ENCODE measurements around the gene CARNS1.
"Not testable (repeated sequence)": the region's sequence is repeated elsewhere in the genome, so short reads cannot be mapped to it uniquely, and the experiment has no call there.

CARNS1 gene

DNA sequence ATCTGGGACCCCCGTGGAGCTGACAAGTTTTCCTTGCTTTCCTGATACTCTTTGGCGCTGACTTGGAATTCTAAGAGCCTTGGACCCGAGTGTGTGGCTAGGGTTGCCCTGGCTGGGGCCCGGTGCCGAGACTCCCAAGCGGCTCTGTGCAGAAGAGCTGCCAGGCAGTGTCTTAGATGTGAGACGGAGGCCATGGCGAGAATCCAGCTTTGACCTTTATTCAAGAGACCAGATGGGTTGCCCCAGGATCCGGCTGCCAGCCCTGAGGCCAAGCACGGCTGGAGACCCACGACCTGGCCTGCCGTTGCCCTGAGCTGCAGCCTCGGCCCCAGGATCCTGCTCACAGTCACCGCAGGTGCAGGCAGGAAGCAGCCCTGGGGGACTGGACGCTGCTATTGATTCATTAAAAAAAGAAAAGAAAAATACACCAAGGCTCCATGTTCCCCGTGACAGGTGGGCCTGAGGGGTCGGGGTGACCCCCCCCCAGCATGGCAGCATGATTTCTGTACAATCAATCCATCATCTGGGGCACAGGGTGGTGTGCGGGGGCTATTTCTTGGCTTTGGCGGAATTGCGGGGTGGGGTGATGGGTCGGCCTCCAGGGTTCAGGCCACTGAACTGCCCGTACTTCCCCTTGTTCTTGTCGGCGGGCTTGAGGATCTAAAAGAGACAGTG, 17.4 kb upstream of the CARNS1 start:
- DNase-seq = no peak

DNA sequence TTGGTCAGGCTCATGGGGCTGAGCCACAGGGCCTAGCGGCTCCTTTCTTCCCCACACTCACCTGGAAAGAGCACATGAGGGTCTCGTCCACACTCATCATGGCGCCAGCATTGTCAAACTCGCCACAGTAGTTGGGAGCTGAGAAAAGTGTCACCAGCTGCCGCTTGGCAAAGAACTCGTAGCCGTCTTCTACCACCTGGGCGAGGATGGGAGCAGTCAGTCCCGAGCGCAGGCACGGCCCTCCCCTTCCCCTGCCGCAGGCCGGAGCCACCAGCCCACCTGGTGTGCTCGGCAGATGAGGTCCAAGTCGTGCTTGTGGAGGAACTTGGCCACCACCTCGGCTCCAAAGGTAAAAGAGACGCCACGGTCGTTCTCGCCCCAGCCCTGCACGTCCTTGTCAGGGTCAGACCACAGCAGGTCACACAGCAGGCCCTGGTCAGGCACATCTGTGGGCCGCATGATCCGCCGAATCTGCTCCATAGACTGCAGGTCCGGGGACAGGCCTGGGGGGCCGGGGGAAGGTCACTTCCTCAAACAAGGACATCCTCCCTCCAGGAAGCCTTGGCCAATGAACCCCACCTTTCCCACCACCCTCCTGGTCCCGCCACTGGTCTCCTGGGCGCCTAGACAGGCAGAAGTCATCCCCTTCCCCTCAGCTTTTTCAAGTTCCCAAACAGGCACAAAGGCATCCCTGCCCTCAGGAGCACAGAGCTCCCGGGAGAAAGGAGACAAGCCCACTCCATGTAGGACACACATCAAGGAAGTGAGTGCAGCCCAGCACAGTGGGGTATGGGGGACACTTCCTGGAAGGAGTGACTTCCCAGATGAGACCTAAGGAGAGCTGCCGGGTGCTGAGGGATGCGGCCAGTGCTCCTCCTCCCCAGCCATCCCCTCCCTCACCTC, 16.6 kb upstream of the CARNS1 start:
- DNase-seq = no peak

DNA sequence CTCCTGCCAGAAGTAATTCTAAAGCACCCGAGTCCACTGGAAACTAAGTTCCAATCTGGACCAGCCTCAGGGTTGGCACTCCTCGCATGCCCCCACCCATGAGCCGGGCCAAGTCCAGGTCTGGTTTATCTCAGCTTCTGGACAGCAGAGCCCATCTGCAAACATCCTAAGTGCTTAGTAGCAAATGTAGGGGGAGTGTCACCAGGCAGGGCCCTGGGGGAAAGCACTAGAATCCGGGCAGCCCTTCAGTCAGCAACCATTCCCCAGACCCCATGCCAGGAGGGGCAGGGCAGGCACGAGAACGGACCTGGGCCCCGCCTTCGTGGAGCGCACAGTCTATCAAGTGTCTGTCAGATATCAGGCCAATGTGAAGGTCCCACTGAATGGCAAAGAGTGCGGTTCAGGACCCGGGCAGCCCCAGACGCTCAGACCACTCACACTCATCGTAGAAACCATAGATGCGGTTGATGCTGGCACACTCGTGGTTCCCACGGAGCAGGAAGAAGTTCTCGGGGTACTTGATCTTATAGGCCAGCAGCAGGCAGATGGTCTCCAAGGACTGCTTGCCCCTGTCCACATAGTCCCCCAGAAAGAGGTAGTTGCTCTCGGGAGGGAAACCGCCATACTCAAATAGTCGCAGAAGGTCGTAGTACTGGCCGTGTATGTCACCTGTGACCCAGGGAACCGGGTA, 15.1 kb upstream of the CARNS1 start:
- DNase-seq = no peak

DNA sequence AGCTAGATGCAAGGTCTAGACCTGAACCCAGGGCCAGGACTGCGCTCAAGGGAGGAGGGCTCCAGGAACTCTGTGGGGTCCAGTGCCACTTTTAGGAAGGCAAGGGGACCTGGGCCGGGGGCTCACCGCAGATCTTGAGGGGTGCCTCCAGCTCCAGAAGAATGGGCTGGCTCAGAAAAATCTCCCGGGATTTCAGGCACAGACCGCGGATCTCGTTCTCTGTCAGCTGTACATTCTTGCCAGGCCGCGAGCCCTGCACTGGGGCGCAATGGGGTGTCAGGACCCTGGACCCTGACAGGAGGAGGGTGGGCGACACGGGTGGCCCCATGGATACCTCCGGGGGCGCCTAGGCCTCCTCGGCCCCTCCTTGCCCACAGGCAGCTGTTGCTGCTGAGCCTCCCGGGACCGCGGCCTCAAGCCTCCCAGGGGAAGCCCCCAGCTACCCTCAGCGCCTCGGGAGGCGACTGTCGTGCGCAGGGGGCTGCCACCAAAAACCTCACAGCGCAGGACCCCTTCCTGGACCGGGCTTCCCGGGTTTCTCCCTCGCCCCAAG, 14.5 kb upstream of the CARNS1 start:
- DNase-seq = no peak

DNA sequence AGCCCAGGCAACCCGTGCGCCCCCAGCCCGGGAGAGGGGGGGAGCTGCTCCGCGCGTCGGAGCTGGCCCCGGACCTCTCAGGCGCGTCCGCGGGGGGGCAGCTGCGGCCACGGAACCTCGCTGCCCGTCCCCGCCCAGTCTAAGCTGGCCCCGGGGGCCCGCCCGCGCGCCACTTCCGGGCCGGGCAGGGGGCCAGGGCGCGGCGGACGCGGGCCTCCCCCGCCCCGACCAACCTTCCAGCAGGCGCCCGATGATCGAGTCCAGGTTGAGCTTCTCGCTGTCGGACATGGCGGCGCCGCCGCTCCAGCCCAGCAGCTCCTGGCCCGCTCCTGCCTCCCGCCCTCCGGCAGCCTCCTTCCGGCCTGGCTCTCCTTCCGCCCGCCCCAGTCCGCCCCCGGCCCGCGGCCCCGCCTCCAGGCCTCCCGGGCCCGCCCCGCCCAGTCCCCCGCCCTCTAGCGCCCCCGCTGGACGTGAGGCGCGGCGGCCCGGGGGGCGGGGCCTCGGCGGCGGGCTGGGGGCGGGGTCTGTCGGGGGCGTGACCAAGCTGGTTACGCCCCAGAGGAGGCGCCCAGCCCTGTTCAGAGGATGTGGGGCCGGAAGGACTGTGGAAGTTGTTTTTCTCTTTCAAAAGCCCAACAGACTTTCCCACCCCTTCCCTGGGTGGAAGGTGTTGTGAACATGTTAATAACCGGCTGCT, 13.8 kb upstream of the CARNS1 start, which contains the start of gene PPP1CA:
Gene PPP1CA, minus strand, starts transcription at position 364 of the 697 bp plus-strand sequence. Its CDS starts 76 bp downstream, at position 288.
- DNase-seq = peak; percentile 100

DNA sequence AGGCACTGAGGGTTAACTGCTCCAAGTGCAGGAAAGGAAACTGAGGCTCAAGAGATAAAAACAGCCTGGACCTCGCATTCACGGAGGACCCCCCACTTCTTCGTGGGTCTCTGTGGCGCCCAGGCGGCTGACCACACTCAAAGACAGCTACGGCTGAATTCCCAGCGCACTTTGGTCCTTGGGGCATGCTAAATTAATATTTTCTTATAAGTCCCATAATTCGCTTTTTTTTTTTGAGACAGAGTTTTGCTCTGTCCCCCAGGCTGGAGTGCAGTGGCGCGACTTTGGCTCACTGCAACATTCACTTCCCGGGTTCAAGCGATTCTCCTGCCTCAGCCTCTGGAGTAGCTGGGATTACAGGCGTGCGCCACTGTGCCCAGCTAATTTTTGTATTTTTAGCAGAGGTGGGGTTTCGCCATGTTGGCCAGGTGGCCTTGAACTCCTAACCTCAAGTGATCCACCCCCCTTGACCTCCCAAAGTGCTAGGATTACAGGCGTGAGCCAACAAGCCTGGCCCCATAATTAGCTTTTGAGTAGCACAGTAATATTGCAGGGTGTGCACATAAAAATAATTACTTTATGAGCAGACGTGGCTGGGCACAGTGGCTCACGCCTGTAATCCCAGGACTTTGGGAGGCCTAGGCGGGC, 13.2 kb upstream of the CARNS1 start:
- not testable (repeated sequence) for DNase-seq

DNA sequence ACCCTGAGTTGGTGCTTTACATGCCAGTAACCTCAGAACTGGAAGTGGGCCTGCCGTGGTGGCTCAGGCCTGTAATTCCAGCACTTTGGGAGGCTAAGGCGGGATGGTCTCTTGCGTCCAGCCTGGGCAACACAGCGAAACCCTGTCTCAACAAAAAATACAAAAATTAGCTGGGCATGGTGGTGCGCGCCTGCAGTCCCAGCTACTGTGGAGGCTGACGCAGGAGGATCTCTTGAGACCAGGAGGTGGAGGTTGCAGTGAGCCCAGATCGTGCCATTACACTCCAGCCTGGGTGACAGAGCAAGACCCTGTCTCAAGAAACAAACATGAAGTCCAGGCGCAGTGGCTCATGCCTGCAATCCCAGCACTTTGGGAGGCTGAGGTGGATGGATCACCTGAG, 12.4 kb upstream of the CARNS1 start:
- DNase-seq = not testable (repeated sequence)

DNA sequence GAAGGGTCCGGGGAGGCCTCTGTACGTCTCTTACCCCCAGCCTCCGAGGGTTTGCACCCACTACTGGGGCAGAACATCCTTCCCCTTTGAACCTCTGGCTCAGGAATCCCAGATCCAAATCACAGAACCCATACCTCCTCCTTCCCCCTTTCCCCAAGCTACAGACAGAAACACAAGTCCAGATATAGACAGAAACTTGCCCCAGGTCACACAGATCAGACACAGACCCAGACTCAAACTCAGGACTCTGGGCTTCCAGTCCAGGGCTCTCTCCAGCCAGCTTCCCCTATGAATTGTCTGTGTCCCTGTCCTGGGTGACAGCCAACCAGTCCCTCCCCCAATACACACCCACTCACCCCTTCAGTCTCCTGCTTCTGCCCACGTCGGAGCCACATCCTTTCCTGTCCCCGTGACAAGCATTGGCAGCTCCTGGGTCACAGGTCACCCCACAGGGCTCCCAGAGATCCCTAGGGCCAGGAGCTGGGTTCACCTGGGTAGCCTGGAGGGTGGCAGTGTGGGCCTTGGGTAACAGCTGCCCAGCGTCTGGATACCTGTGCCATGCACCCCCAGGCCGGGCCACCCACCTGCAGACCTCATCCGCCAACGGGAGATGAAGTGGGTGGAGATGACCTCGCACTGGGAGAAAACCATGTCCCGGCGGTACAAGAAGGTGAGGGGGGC, 10.8 kb upstream of the CARNS1 start:
- no peak for DNase-seq

DNA sequence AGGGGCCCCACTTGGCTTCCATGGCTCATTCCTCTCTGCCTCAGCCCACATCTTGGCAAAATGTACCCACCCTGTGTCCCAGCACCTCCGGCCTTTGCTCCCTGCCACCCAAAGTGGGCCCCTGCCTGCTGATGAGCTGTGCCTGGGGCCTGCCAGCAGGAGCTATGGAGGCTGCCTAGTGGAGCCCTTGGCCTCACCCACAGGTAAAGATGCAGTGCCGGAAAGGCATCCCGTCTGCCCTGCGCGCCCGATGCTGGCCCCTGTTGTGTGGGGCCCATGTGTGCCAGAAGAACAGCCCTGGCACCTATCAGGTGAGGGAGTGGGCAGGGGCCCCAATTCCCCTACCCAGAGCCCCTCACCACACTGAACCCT, 10.3 kb upstream of the CARNS1 start:
- DNase-seq = no peak

DNA sequence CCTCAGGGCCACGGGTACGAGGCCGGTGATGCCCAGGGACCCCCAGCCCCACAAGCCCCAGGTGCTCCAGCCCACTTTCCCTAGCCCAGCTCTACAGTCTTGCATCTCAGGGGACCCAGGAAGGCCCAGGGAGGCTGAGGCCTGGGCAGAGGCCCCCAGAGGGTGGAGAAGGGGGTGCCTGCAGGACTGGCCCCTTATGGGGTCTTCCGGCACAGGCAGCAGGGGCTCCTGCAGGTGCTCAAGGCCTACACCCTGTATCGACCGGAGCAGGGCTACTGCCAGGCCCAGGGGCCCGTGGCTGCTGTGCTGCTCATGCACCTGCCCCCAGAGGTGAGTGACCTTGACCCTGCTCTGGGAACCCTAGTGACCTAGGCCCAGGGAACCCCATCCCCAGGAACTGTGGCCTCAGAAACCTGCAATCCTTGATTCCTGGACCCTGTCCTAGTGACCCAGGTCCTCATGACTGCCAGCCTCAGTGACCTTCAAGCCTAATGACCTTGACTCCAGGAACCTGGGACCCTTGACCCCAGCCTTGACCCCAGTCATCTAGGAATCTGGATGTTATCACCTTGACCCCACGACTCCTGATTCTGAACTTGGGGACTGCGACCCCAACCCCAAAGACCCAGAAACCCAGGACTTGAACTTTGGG, 9.7 kb upstream of the CARNS1 start:
- no peak for DNase-seq

DNA sequence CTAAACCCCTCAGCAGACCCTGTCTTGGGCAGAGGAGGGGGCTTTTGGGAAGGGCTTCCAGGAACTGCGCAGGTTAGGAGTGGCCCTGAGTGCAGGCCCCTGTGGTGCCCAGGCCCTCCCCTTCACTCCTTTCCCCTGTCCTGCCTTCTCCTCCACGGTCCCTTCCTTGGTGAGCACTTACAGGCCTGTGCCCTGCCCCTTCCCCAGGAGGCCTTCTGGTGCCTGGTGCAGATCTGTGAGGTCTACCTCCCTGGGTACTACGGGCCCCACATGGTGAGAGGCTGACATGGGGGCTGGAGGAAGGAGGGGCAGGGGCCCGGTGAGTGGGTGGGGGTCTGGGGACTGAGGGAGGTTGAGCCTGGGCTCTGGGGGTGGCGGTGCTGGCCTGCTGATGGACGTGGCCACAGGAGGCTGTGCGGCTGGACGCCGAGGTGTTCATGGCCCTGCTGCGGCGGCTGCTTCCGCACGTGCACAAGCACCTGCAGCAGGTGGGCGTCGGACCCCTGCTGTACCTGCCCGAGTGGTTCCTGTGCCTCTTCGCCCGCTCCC, 9.0 kb upstream of the CARNS1 start:
- no peak for DNase-seq

DNA sequence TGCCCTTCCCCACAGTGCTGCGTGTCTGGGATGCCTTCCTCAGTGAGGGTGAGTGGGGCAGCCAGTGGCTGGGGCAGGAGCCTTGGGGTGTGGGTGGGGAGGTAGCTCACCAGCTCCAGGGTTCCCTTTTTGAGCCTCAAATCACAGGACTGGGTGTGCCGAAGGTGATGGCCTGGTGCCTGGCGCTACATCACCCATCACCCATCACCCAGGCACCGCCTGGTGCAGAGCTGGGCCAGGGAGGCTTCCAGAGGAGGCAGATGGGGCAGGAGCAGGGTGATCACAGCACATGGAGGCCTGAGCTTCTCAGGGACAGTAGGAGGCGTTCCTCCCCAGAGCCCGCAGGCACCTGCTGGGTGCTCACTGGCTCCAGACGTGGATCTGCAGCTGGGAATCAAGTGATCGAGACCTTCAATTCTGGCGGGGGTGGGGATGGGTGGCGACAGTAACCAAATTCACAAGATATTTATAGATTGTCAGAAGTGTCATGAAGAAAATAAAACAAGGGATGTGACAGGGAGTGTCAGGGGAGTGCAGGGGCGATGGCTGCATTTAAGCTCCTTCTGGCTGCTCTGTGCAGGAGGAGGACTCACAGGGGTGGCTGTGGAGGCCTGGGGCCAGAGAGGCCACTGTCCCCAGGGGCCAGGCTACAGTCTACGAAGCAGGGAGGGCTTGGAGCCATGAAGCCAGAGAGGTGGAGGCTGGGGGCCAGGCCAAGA, 8.3 kb upstream of the CARNS1 start:
- DNase-seq = peak; percentile 89

DNA sequence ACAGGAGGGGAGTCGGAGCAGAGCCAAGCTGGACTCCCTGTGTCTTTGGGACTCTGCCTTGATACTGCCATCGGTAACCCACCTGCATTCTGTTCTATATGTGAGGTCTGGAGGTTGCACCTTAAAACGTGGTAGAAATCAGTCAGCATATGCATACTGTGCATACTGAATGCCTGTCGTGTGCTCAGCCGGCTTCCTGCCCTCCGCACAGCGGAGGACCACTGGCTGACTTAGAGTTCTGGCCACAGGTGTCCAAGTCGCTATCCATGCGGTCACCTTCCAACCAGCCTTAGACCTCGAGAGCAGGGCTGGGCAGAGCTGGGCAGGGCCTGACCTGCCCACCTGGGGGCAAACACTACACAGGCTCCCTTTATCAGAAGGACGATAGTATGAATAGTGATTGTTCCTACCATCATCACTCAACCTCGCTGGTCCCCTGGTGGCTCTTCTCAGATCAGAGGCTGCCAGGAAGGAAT, 7.8 kb upstream of the CARNS1 start:
- DNase-seq = no peak

DNA sequence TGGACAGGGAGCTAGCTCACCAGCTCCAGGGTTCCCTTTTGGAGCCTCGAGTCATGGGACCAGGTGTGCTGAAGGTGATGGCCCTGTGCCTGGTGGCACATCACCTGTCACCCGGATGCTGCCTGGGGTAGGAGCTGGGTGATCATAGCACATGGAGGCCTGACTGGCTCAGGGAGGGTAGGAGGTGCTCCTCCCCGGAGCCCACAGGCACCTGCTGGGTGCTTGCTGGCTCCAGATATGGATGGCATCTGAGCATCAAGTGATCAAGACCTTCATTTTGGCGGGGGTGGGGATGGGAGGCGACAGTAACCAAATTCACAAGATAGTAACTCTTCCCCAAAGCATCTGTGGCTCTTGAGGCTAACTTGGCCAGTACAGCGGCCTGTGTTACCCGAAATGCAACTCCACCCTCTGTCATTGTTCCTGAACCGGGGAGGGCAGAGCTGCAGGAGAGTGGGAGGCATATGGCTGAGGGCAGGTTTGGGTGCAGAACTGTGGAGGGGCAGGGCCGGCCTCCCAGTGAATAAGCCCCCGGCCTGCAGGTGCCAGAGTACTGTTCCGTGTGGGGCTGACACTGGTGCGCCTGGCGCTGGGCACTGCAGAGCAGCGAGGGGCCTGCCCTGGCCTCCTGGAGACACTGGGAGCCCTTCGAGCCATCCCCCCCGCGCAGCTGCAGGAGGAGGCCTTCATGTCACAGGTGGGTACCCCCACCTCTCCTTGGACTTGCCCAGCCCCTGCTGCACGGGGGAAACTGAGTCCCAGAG, 6.9 kb upstream of the CARNS1 start:
- no peak for DNase-seq

DNA sequence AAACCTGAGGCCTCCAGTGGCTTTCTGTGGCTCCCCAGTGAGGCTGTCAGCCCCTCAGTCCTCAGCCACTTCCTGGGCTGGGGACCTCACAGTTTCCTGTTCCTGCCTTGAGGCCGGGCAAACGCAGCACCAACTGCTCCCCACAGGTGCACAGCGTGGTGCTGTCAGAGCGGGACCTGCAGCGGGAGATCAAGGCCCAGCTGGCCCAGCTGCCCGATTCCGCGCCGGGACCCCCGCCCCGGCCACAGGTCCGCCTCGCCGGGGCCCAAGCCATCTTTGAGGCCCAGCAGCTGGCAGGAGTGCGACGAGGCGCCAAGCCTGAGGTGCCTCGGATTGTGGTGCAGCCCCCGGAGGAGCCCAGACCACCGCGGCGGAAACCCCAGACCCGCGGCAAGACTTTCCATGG, 6.2 kb upstream of the CARNS1 start:
- DNase-seq = no peak

DNA sequence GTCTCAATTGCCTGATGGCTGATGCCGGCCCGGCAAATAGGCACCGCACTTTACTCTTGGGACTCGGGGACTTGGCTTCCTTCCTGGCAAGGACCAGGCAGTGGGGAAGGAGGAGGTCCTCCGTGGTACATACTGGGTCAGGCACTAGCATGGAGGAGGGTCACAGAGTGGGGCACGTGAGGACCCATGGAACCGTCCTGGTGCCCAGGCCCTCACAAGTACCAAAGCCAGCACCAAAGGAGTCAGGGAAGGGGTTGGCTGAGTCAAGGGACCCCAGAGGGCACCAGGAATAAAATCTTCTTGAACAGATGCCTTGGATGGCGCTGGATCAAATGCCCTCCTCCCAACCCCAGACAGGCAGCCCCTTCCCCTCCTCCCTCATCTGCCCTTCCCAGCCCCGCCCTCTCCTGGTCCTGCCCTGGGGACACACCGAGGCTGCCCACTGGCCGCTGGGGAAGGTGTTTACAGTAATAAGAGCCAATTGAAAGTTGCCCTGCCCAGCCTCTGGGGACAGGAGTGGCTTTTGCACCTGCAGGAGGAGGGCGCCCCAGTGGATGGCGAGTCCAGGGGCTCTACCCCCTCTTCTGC, 5.6 kb upstream of the CARNS1 start:
- no peak for DNase-seq

DNA sequence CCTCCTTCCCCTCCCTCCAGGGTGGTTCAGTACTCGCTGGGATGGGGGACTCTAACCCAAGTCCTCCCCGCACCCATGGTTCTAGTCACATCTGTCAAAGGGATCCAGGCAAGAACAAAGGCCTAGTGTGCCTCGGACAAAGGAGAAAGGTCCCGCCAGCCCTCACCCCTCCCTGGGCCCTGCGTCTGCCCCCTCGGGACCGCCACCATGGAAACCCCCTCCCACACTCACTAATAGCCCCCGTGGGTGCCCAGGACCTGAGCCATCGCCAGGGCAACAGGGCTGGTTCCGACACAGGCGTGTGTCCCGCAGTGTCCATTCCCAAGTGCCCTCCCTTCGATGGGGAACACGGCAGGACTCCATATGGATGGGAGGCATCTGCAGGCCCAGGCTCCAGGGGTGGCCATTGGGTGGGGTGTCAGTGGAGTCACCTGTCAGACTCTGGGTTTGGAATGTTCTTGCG, 5.1 kb upstream of the CARNS1 start:
- DNase-seq = no peak

DNA sequence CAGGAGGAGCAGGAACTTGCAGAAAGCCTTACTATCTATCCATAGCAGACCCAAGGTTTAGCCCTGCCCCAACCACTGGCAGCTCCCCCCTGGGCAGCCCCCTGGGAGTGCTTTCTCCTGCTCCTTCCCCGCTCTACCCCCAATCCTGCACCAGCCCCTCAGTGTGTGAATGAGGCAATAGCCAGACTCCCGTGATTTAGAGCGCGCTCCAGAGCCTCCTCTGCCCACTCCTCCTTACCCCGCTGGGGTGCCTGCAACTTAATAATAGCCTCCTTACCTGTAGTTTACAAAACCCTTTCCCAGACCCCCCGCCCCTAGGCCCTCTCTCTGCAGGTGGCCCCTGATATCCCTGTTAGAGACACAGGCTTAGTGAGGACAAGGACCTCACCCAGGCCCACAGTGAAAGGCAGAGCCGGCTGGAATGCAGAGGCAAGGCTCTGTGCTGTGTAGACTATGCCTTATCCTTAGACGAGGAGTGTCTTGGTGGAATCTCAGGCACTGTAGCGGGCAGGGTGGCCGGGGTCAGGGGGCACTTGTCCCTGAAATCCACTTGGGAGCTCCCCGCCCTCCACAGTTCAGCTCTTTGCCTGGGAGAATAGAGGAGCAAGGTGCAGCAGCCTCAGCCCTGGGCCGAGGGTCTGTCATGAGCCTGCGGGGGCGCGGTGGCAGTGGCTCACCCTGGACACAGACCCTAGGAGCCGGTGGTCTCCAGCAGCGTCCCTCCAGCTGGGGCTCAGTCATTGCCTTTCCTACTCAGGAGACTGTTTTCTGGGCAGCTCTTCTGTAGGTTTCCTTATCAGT, 4.3 kb upstream of the CARNS1 start:
- no peak for DNase-seq

All from 8988T (cell line).